ENCODE data around the gene TXNDC16. TPM values are rescaled to one million over a fixed set of nuclear protein-coding genes. Genes with fewer than 3 reads are reported as not detected.

The TXNDC16 gene
- polyA plus RNA-seq, 1 donor (not counting 4 experiments of a cell fraction or from before 2014, with no cell fraction given), result 1.9 TPM

DNA sequence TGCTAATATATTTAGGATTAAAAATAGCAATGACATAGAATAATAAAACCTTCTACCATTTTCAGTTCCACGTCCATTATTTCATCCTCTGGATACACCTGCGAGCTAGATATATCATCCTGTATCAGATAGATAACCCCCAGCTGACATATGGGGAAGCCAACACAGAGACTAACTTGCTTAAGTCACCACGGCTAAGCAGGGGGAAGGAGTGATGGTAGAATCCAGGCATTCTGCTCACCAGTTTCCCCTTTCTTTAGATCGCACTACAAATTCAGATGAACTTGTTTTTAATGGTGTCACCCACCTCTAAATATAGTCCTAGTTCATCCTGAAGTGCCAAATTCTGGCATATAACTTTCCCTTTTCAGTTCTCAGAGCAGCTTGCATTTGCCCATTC lies 110.1 kb downstream of the TXNDC16 start:
- Histone ChIP-seq H3K36me3 (ENCODE audit: control insufficient read depth in 2 of 2, extremely low read depth in 1 of 2, insufficient read depth in 2 of 2, low read length in 2 of 2) (no peaks in the 10 kb centered on the region), H3K27me3 (ENCODE audit: control insufficient read depth, extremely low read depth, insufficient read depth, low read length) (no peaks in the 10 kb centered on the region), H3K4me3 (ENCODE audit: control insufficient read depth in 2 of 3, extremely low read depth in 1 of 3, insufficient read depth in 2 of 3, low read depth in 1 of 3, low read length in 3 of 3) (no peak overlapping the region), H3K9me1 (ENCODE audit: control insufficient read depth, extremely low read depth, insufficient read depth, low read length) (no peaks in the 10 kb centered on the region), H3K4me1 (ENCODE audit: control insufficient read depth, extremely low read depth, insufficient read depth, low read length) (no peaks in the 10 kb centered on the region), H3K9ac (ENCODE audit: control insufficient read depth, extremely low read depth, insufficient read depth, low read length) (no peak overlapping the region), H3K4me2 (ENCODE audit: control insufficient read depth, extremely low read depth, insufficient read depth, low read depth, low read length) (no peak overlapping the region), H3K9me3 (ENCODE audit: control insufficient read depth, low read depth, low read length) (no peaks in the 10 kb centered on the region), H3K79me2 (ENCODE audit: control insufficient read depth, insufficient read depth, low read length) (no peaks in the 10 kb centered on the region), H3K27ac (ENCODE audit: control insufficient read depth, insufficient read depth, low read length) (no peak overlapping the region), H4K20me1 (ENCODE audit: control insufficient read depth, extremely low read depth, insufficient read depth, low read length) (no peaks in the 10 kb centered on the region), H2AFZ (ENCODE audit: control insufficient read depth, low read length) (no peak overlapping the region)
- TF ChIP-seq CTCF (optimal IDR thresholded peaks at IDR 0.05 in 1 of 3, IDR thresholded peaks at IDR 0.05 in 1 of 3, conservative IDR thresholded peaks at IDR 0.05 in 1 of 3; ENCODE audit: extremely low read depth in 1 of 3, insufficient read depth in 2 of 3, low read length in 3 of 3), result no peak
- no peak for TF ChIP-seq EZH2 (IDR thresholded peaks at IDR 0.05; ENCODE audit: low read length)
- no peak for DNase-seq (ENCODE audit: low read depth, low spot score)
- FAIRE-seq, result no peak
- dilution Hi-C loops (cut with MboI; ENCODE audit: extremely low pct_ligation_motif_present, low sequenced_read_pairs), result no loop called here

DNA sequence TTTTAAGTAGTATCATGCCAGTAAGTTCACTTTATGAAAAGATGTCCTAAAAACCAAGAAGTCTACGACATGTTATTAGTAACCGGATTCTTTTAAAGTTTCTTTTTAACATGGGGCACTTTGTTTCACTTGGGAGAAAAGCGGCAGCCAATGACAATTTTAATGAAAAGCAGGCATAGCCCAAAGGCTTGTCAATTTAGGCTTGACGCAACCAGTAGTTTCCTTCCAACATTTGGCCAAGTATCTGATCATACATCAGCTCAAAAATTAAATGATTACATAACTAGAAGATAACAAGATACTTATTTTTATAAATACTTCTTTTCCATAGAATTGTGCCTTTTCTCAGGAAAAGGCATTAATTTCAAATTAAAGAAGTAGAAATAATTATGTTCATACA lies 112.8 kb downstream of the TXNDC16 start:
- Histone ChIP-seq H3K9me1 (ENCODE audit: control insufficient read depth, extremely low read depth, insufficient read depth, low read length) (no peaks in the 10 kb centered on the region), H3K9me3 (ENCODE audit: control insufficient read depth, low read depth, low read length) (no peaks in the 10 kb centered on the region), H3K27me3 (ENCODE audit: control insufficient read depth, extremely low read depth, insufficient read depth, low read length) (no peaks in the 10 kb centered on the region), H3K36me3 (ENCODE audit: control insufficient read depth in 2 of 2, extremely low read depth in 1 of 2, insufficient read depth in 2 of 2, low read length in 2 of 2) (no peaks in the 10 kb centered on the region), H4K20me1 (ENCODE audit: control insufficient read depth, extremely low read depth, insufficient read depth, low read length) (no peaks in the 10 kb centered on the region), H3K4me2 (ENCODE audit: control insufficient read depth, extremely low read depth, insufficient read depth, low read depth, low read length) (no peak overlapping the region), H3K27ac (ENCODE audit: control insufficient read depth, insufficient read depth, low read length) (no peak overlapping the region), H3K79me2 (ENCODE audit: control insufficient read depth, insufficient read depth, low read length) (no peaks in the 10 kb centered on the region), H3K4me1 (ENCODE audit: control insufficient read depth, extremely low read depth, insufficient read depth, low read length) (no peaks in the 10 kb centered on the region), H3K9ac (ENCODE audit: control insufficient read depth, extremely low read depth, insufficient read depth, low read length) (no peak overlapping the region), H2AFZ (ENCODE audit: control insufficient read depth, low read length) (no peak overlapping the region), H3K4me3 (ENCODE audit: control insufficient read depth in 2 of 3, extremely low read depth in 1 of 3, insufficient read depth in 2 of 3, low read depth in 1 of 3, low read length in 3 of 3) (no peak overlapping the region)
- TF ChIP-seq EZH2 (IDR thresholded peaks at IDR 0.05; ENCODE audit: low read length), result no peak
- TF ChIP-seq CTCF (optimal IDR thresholded peaks at IDR 0.05 in 1 of 3, IDR thresholded peaks at IDR 0.05 in 1 of 3, conservative IDR thresholded peaks at IDR 0.05 in 1 of 3; ENCODE audit: extremely low read depth in 1 of 3, insufficient read depth in 2 of 3, low read length in 3 of 3), result no peak
- FAIRE-seq, result no peak
- dilution Hi-C loops (cut with MboI; ENCODE audit: extremely low pct_ligation_motif_present, low sequenced_read_pairs), result no loop called here
- no peak for DNase-seq (ENCODE audit: low read depth, low spot score)

All from keratinocyte (primary cell).